H1 (cell line): ENCODE results near the gene ABCF3. TPM values are rescaled to one million over a fixed set of nuclear protein-coding genes. Genes with fewer than 3 reads are reported as not detected.

Source experiments
- CTCF ChIA-PET: fragments of 300-600 bp; sonication (Branson Sonifier 250); formaldehyde crosslinking; loops from one replicate; lab custom pipeline; 2021; ENCODE audit not compliant: partially characterized antibody; lab: Charles Lee
- POLR2A ChIA-PET: fragments of 300-600 bp; sonication (Branson Sonifier 250); formaldehyde crosslinking; loops from one replicate; lab custom pipeline; 2021; ENCODE audit warnings: inconsistent platforms; ENCODE audit not compliant: partially characterized antibody; lab: Charles Lee
- DNase-seq, 2 experiments: peaks; one replicate each; pipeline versions ENCODE4 v3.0.0 to v3.0.0-alpha.2; 2010 to 2022; ENCODE audit warnings: low spot score in 2 of 2, low read depth in 1 of 2, mixed read lengths in 1 of 2
- FAIRE-seq: peaks from 2 replicates; lab custom pipeline; 2011; peaks lifted over from hg19 to GRCh38; lab: Jason Lieb, UNC
- H2AFZ ChIP-seq: 2 replicates; pipeline ENCODE4 v1.8.1; 2012; ENCODE audit warnings: low read length, inconsistent platforms
- H2AK5ac ChIP-seq: 2 replicates; pipeline ENCODE4 v1.6.1; 2013; ENCODE audit warnings: low read depth, low read length
- H2BK120ac ChIP-seq: replicated peaks from 2 replicates; pipeline ENCODE3; 2013; ENCODE audit warnings: low read depth, low read length, inconsistent platforms
- H2BK12ac ChIP-seq: 2 replicates; pipeline ENCODE4 v1.6.1; 2013; ENCODE audit warnings: low read depth, low read length
- H2BK15ac ChIP-seq: 2 replicates; pipeline ENCODE4 v1.6.1; 2013; ENCODE audit warnings: low read length
- H2BK20ac ChIP-seq: 2 replicates; pipeline ENCODE4 v1.6.1; 2013; ENCODE audit warnings: low read length
- H2BK5ac ChIP-seq: 2 replicates; pipeline ENCODE4 v1.6.1; 2013; ENCODE audit warnings: low read depth, low read length
- H3K14ac ChIP-seq: 2 replicates; pipeline ENCODE4 v1.6.1; 2013; ENCODE audit warnings: inconsistent platforms; ENCODE audit not compliant: insufficient read length
- H3K18ac ChIP-seq: 2 replicates; pipeline ENCODE4 v1.6.1; 2013; ENCODE audit warnings: low read length; ENCODE audit errors: extremely low read depth
- H3K23ac ChIP-seq: 2 replicates; pipeline ENCODE4 v1.6.1; 2013; ENCODE audit warnings: inconsistent platforms; ENCODE audit not compliant: insufficient read length
- H3K23me2 ChIP-seq: 2 replicates; pipeline ENCODE4 v1.6.1; 2013; ENCODE audit warnings: low read depth, low read length
- H3K27ac ChIP-seq: 2 replicates; pipeline ENCODE4 v1.6.1; 2011; ENCODE audit warnings: low read depth, low read length, inconsistent platforms
- H3K27me3 ChIP-seq, 4 experiments: replicated peaks in 1 of 4; 1 replicate in 1 of 4; 2 replicates in 3 of 4; pipeline versions ENCODE4 v1.6.1 to v1.8.1; 2011 to 2013; ENCODE audit warnings: low read length in 3 of 4, mild to moderate bottlenecking in 3 of 4, inconsistent platforms in 2 of 4, mixed read lengths in 2 of 4, moderate library complexity in 1 of 4; ENCODE audit not compliant: control insufficient read depth in 3 of 4, insufficient read depth in 3 of 4; ENCODE audit errors: extremely low read depth in 1 of 4
- H3K36me3 ChIP-seq, 4 experiments: 2 replicates each; pipeline versions ENCODE4 v1.6.1 to v1.8.1; 2011 to 2013; ENCODE audit warnings: mild to moderate bottlenecking in 4 of 4, low read length in 3 of 4, moderate library complexity in 2 of 4, control low read depth in 1 of 4, inconsistent platforms in 1 of 4; ENCODE audit not compliant: insufficient read depth in 4 of 4, control insufficient read depth in 2 of 4
- H3K4ac ChIP-seq: replicated peaks from 2 replicates; pipeline ENCODE3; 2013; ENCODE audit warnings: low read length, low read depth, mixed read lengths, inconsistent platforms; ENCODE audit not compliant: insufficient read length
- H3K4me1 ChIP-seq, 4 experiments: replicated peaks in 1 of 4; 1 replicate in 1 of 4; 2 replicates in 3 of 4; pipeline versions ENCODE4 v1.6.1 to v1.8.1; 2011 to 2013; ENCODE audit warnings: low read length in 3 of 4, inconsistent platforms in 2 of 4, mixed read lengths in 1 of 4; ENCODE audit not compliant: insufficient read depth in 4 of 4, control insufficient read depth in 3 of 4
- H3K4me2 ChIP-seq, 2 experiments: 2 replicates each; pipeline versions ENCODE4 v1.6.1 to v1.8.1; 2011 to 2013; ENCODE audit warnings: low read depth in 2 of 2, low read length in 2 of 2, control low read depth in 1 of 2, inconsistent platforms in 1 of 2, mild to moderate bottlenecking in 1 of 2; ENCODE audit not compliant: insufficient read depth in 1 of 2
- H3K4me3 ChIP-seq, 4 experiments: fragments of 200-600, 300-600 bp in 1 of 4; sonication (generic), shearing (Covaris generic), sonication (Bioruptor Twin) in 1 of 4; 2 replicates each; pipeline versions ENCODE4 v1.5.1 to v1.8.1; 2011 to 2016; ENCODE audit warnings: low read length in 4 of 4, low read depth in 3 of 4, control low read depth in 2 of 4, inconsistent platforms in 2 of 4, mild to moderate bottlenecking in 2 of 4, mixed read lengths in 1 of 4, moderate library complexity in 1 of 4; ENCODE audit not compliant: insufficient read depth in 2 of 4; ENCODE audit errors: extremely low read depth in 1 of 4
- H3K56ac ChIP-seq: replicated peaks from 2 replicates; pipeline ENCODE3; 2013; ENCODE audit warnings: low read depth, mild to moderate bottlenecking, mixed read lengths, low read length, inconsistent platforms; ENCODE audit not compliant: insufficient read length
- H3K79me1 ChIP-seq: 2 replicates; pipeline ENCODE4 v1.6.1; 2013; ENCODE audit warnings: low read depth, low read length, control low read depth
- H3K79me2 ChIP-seq, 2 experiments: 2 replicates each; pipeline versions ENCODE4 v1.6.1 to v1.8.1; 2012 to 2013; ENCODE audit warnings: low read length in 2 of 2, mild to moderate bottlenecking in 2 of 2, inconsistent platforms in 1 of 2; ENCODE audit not compliant: insufficient read depth in 2 of 2, control insufficient read depth in 1 of 2
- H3K9ac ChIP-seq, 4 experiments: replicated peaks in 1 of 4; 1 replicate in 1 of 4; 2 replicates in 3 of 4; pipeline versions ENCODE4 v1.6.1 to v1.8.1; 2011 to 2013; ENCODE audit warnings: low read depth in 3 of 4, low read length in 3 of 4, control low read depth in 2 of 4, mild to moderate bottlenecking in 2 of 4, moderate library complexity in 2 of 4, inconsistent platforms in 1 of 4; ENCODE audit errors: extremely low read depth in 1 of 4
- H3K9me3 ChIP-seq, 2 experiments: 2 replicates each; pipeline versions ENCODE4 v1.6.1 to v1.8.1; 2012 to 2013; ENCODE audit warnings: mild to moderate bottlenecking in 2 of 2, moderate library complexity in 2 of 2, control low read depth in 1 of 2, inconsistent platforms in 1 of 2, low read depth in 1 of 2, low read length in 1 of 2, mixed read lengths in 1 of 2; ENCODE audit not compliant: insufficient read depth in 2 of 2
- H4K20me1 ChIP-seq, 2 experiments: replicated peaks in 1 of 2; 2 replicates each; pipeline versions ENCODE3 to v1.8.1; 2011 to 2013; ENCODE audit warnings: inconsistent platforms in 2 of 2, low read length in 2 of 2, mild to moderate bottlenecking in 1 of 2; ENCODE audit not compliant: insufficient read depth in 2 of 2, control insufficient read depth in 1 of 2
- H4K5ac ChIP-seq: 2 replicates; pipeline ENCODE4 v1.6.1; 2013; ENCODE audit warnings: low read length, low read depth, mixed read lengths, inconsistent platforms; ENCODE audit not compliant: insufficient read length
- H4K8ac ChIP-seq: 2 replicates; pipeline ENCODE4 v1.8.0; 2013; ENCODE audit warnings: mild to moderate bottlenecking, moderate library complexity, low read length, inconsistent platforms; ENCODE audit not compliant: insufficient read depth; ENCODE audit errors: extremely low read depth
- H4K91ac ChIP-seq: replicated peaks from 2 replicates; pipeline ENCODE3; 2013; ENCODE audit warnings: low read length, mixed read lengths, inconsistent platforms; ENCODE audit not compliant: insufficient read length
- ATF2 ChIP-seq: IDR thresholded peaks from 2 replicates; pipeline ENCODE4 v1.6.1; 2012; ENCODE audit warnings: low read length, inconsistent platforms
- ATF3 ChIP-seq: IDR thresholded peaks from 2 replicates; pipeline ENCODE4 v1.6.1; 2011; ENCODE audit warnings: low read depth, mild to moderate bottlenecking, low read length; ENCODE audit not compliant: insufficient read depth
- CEBPB ChIP-seq: IDR thresholded peaks from 2 replicates; pipeline ENCODE4 v1.6.1; 2012; ENCODE audit warnings: low read depth, low read length
- FOSL1 ChIP-seq: IDR thresholded peaks from 2 replicates; pipeline ENCODE4 v1.6.1; 2011; ENCODE audit warnings: mild to moderate bottlenecking, low read depth, low read length, moderate library complexity; ENCODE audit not compliant: insufficient read depth
- KDM5A ChIP-seq: fragments of 200-600 bp; IDR thresholded peaks from 2 replicates; pipeline ENCODE4 v1.7.1; 2012; ENCODE audit warnings: mild to moderate bottlenecking, low read length, inconsistent platforms, mixed read lengths
- SAP30 ChIP-seq: fragments of 300-600 bp; sonication (generic); IDR thresholded peaks from 2 replicates; pipeline ENCODE4 v1.7.1; 2012; ENCODE audit warnings: low read length, moderate library complexity, mild to moderate bottlenecking, inconsistent platforms; ENCODE audit not compliant: insufficient read depth, insufficient replicate concordance
- SIRT6 ChIP-seq: IDR thresholded peaks from one replicate; pipeline ENCODE4 v1.7.1; 2012; ENCODE audit warnings: low read length, inconsistent platforms
- SP1 ChIP-seq: IDR thresholded peaks from 2 replicates; pipeline ENCODE4 v1.6.1; 2011; ENCODE audit warnings: low read depth, low read length
- TAF7 ChIP-seq: optimal IDR thresholded peaks from 2 replicates; pipeline ENCODE3; 2011; ENCODE audit warnings: low read depth, mild to moderate bottlenecking, inconsistent platforms, low read length, moderate library complexity, borderline replicate concordance
- WGBS, 2 experiments: shearing (Covaris generic) in 1 of 2; methylation state at CpG; one replicate each; pipeline versions ENCODE4 v1.1.6 to v1.1.7; 2013 to 2015; ENCODE audit warnings: low lambda C conversion rate in 2 of 2, mixed read lengths in 2 of 2, inconsistent platforms in 1 of 2, low coverage in 1 of 2, missing lambda C conversion rate in 1 of 2; ENCODE audit not compliant: insufficient replicate concordance in 2 of 2, insufficient coverage in 1 of 2, insufficient read length in 1 of 2; ENCODE audit errors: extremely low coverage in 1 of 2, missing lambda C conversion rate in 1 of 2; 5-methylcytosine and 5-hydroxymethylcytosine counted together
- polyA plus RNA-seq, 7 experiments: library from polyadenylated mRNA; depleted of rRNA in 3 of 7; stranded (reverse) in 5 of 7; unstranded in 2 of 7; fragments of >200 nt in 5 of 7; fragments of 200-250 nt in 2 of 7; gene quantifications; 1 replicate in 5 of 7; 2 replicates in 1 of 7; 4 replicates in 1 of 7; pipeline versions ENCODE4 v1.2.1 to v1.2.3, GENCODE V29; 2011 to 2013; ENCODE audit warnings: missing spikeins in 2 of 7, mixed read lengths in 2 of 7
- total RNA-seq: library from RNA; stranded (reverse); fragmentation: NEBNext Ultra II Directional; extraction: Animal tissue kit (Norgen Biotek cat#: 25700); gene quantifications from 2 replicates; pipeline ENCODE4 v1.2.1, GENCODE V29; 2021

Gene ABCF3
- total and polyA plus RNA-seq, 2 of the 8 experiments (the other 6 are each of a cell fraction or from before 2014, with no cell fraction given), result 51.6 to 57.8 TPM

GRCh38 chr3:184164648-184165330, 21.2 kb upstream of the ABCF3 start:
- Histone ChIP-seq H2BK12ac (no peak overlapping the region), H3K23ac (no peak overlapping the region), H2BK20ac (no peak overlapping the region), H2AK5ac (no peak overlapping the region), H3K4me1 (no peaks in the 10 kb centered on the region), H3K4me3 (no peak overlapping the region), H3K9me3 (no peaks in the 10 kb centered on the region), H3K27ac (no peak overlapping the region), H3K56ac (no peak overlapping the region), H3K14ac (no peak overlapping the region), H2BK15ac (no peak overlapping the region), H3K18ac (no peak overlapping the region), H4K91ac (no peak overlapping the region), H3K36me3 (peaks cover 7 to 44% (median 29%) of the 10 kb centered on the region in 4 experiments), H4K8ac (no peak overlapping the region), H3K4me2 (no peak overlapping the region), H4K20me1 (peaks cover 5 to 8% of the 10 kb centered on the region in 2 experiments), H3K27me3 (no peaks in the 10 kb centered on the region), H3K4ac (no peak overlapping the region), H2BK5ac (no peak overlapping the region), H2AFZ (no peak overlapping the region), H3K23me2 (no peaks in the 10 kb centered on the region; the same call in 1 of the 2 replicates), H3K79me1 (peaks cover 7% of the 10 kb centered on the region; the same call in 1 of the 2 replicates), H3K9ac (no peak overlapping the region), H2BK120ac (no peak overlapping the region), H3K79me2 (peaks cover 3 to 17% of the 10 kb centered on the region in 2 experiments; a peak in 3 of 4 replicates), H4K5ac (no peak overlapping the region)
- ChIA-PET CTCF (interaction anchor here (1.0 to 2.3 kb wide), 8 partner anchors 8 to 184 kb away, joined by 3 to 10 read pairs (median 4); no protein-coding TSS in a partner anchor), POLR2A (interaction anchor here (0.8 to 1.4 kb wide), 4 partner anchors 8 to 153 kb away, joined by 3 to 4 read pairs (median 4); partner anchors contain the start of gene DVL3)
- no peak for DNase-seq
- no peak for FAIRE-seq
- 93% methylated on average over 16 of the region's 16 CpGs; no CpG with 5 or more reads in 1 of the 2 experiments for WGBS, 2 experiments
- TF ChIP-seq TAF7, result no peak
- TF ChIP-seq CEBPB, result no peak
- TF ChIP-seq ATF3, result no peak
- no peak for TF ChIP-seq ATF2
- TF ChIP-seq SIRT6, result no peak
- no peak for TF ChIP-seq SP1
- TF ChIP-seq FOSL1, result no peak
- no peak for TF ChIP-seq KDM5A
- no peak for TF ChIP-seq SAP30
